HEK293T (cell line): ENCODE data around the gene RAD51B.

ENCODE experiments used
- BHLHE40 ChIP-seq: fragments of 450-650 bp; IDR thresholded peaks from 2 replicates; pipeline ENCODE4 v1.6.1; 2016; ENCODE audit warnings: mild to moderate bottlenecking, moderate library complexity, borderline replicate concordance
- CTBP1 ChIP-seq: fragments of 450-650 bp; IDR thresholded peaks from 2 replicates; pipeline ENCODE4 v1.6.1; 2016; ENCODE audit warnings: borderline replicate concordance
- ELF4 ChIP-seq: fragments of 450-650 bp; IDR thresholded peaks from 2 replicates; pipeline ENCODE4 v1.6.1; 2017; ENCODE audit warnings: antibody characterized with exemption
- FOXA1 ChIP-seq: fragments of 450-650 bp; IDR thresholded peaks from 2 replicates; pipeline ENCODE4 v1.6.1; 2016; ENCODE audit warnings: mild to moderate bottlenecking
- FOXK2 ChIP-seq: fragments of 450-650 bp; IDR thresholded peaks from 2 replicates; pipeline ENCODE4 v1.6.1; 2016; ENCODE audit warnings: mild to moderate bottlenecking
- FOXM1 ChIP-seq: fragments of 450-650 bp; IDR thresholded peaks from 2 replicates; pipeline ENCODE4 v1.6.1; 2017; ENCODE audit warnings: mild to moderate bottlenecking, borderline replicate concordance
- HDGF ChIP-seq: fragments of 450-650 bp; IDR thresholded peaks from 2 replicates; pipeline ENCODE4 v1.6.1; 2017; ENCODE audit warnings: antibody characterized with exemption, borderline replicate concordance
- LEF1 ChIP-seq: fragments of 450-650 bp; IDR thresholded peaks from 2 replicates; pipeline ENCODE4 v1.6.1; 2017; ENCODE audit warnings: mild to moderate bottlenecking, borderline replicate concordance
- SP1 ChIP-seq: fragments of 450-650 bp; IDR thresholded peaks from 2 replicates; pipeline ENCODE4 v1.6.1; 2017
- SUZ12 ChIP-seq: fragments of 450-650 bp; IDR thresholded peaks from 2 replicates; pipeline ENCODE4 v1.6.1; 2016; ENCODE audit warnings: mild to moderate bottlenecking
- TARDBP ChIP-seq: fragments of 450-650 bp; IDR thresholded peaks from 2 replicates; pipeline ENCODE4 v1.6.1; 2016

DNA sequence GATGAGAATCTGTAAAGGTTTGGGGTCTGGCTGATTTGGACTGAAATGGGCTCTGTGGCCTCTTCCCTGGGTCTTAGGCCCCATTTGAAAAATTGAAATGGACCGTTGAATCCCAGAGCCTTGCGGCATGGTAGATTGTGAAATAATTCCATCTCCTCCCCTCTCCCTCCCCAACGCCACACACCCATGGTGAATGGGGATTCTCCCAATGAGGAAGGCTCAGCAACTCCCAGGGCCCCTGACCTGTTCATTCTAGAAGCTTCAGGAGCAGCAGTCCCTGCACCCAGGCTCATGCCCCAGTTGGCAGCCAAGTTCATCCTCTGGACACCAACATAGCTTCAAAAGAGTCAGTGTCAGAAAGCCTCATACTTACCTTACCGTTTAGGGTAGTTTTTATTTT, 755.8 kb downstream of the RAD51B start:
- no peak for TF ChIP-seq HDGF
- TF ChIP-seq SP1, result no peak
- TF ChIP-seq TARDBP, result no peak
- TF ChIP-seq CTBP1, result no peak
- no peak for TF ChIP-seq LEF1
- no peak for TF ChIP-seq ELF4
- no peak for TF ChIP-seq FOXA1
- no peak for TF ChIP-seq BHLHE40
- no peak for TF ChIP-seq SUZ12
- no peak for TF ChIP-seq FOXK2
- no peak for TF ChIP-seq FOXM1
